WTC11 (cell line): ENCODE data around the gene DGKQ. TPM values are rescaled to one million over a fixed set of nuclear protein-coding genes. Genes with fewer than 3 reads are reported as not detected.
A peak's percentile ranks its signal among the peaks of the same experiment; 100 is the strongest.

Experiments used
- ATAC-seq: fragments of 200-7000 bp; cut with Tn5 transposase; 2 replicates; pipeline ENCODE4 v1.10.0; 2021; ENCODE audit warnings: mild to moderate bottlenecking, moderate library complexity
- CTCF ChIA-PET: fragments of 300-600 bp; sonication (Branson Sonifier 250); formaldehyde crosslinking; loops from one replicate; lab custom pipeline; 2021; ENCODE audit warnings: antibody characterized with exemption; lab: Charles Lee
- POLR2A ChIA-PET: fragments of 350-600 bp; sonication (Branson Sonifier 250); formaldehyde crosslinking; loops from one replicate; lab custom pipeline; 2021; ENCODE audit warnings: antibody characterized with exemption; lab: Charles Lee
- DNase-seq: peaks from one replicate; pipeline ENCODE4 v3.0.0; 2021; ENCODE audit warnings: low spot score
- H3K27ac Mint-ChIP-seq: 2 replicates; pipeline ENCODE4 v1.8.0; 2021; ENCODE audit warnings: mixed read lengths
- H3K27me3 Mint-ChIP-seq: 2 replicates; pipeline ENCODE4 v1.8.0; 2021; ENCODE audit warnings: low read depth, mild to moderate bottlenecking, moderate library complexity, mixed read lengths
- H3K36me3 Mint-ChIP-seq: 2 replicates; pipeline ENCODE4 v1.8.0; 2021; ENCODE audit warnings: mixed read lengths
- H3K4me1 Mint-ChIP-seq: 2 replicates; pipeline ENCODE4 v1.8.0; 2022; ENCODE audit warnings: mixed read lengths
- H3K4me3 Mint-ChIP-seq: 2 replicates; pipeline ENCODE4 v1.8.0; 2021; ENCODE audit warnings: mild to moderate bottlenecking, moderate library complexity, mixed read lengths
- H3K9me3 Mint-ChIP-seq: 2 replicates; pipeline ENCODE4 v1.8.0; 2021; ENCODE audit warnings: mixed read lengths
- ELF4 ChIP-seq: sonication (generic); formaldehyde crosslinking; IDR thresholded peaks from 2 replicates; pipeline ENCODE4 v1.8.1; 2022; ENCODE audit warnings: low read depth, mild to moderate bottlenecking, moderate library complexity, missing genetic modification reagents
- GRHL2 ChIP-seq: fragments of 250-450 bp; sonication (Bioruptor Pico); IDR thresholded peaks from 2 replicates; pipeline ENCODE4 v1.8.0; 2022; ENCODE audit warnings: mild to moderate bottlenecking, moderate library complexity; ENCODE audit not compliant: insufficient replicate concordance, severe bottlenecking
- HMGA2 ChIP-seq: fragments of 250-450 bp; sonication (Bioruptor Pico); IDR thresholded peaks from 2 replicates; pipeline ENCODE4 v1.4.0; 2021; ENCODE audit warnings: mild to moderate bottlenecking, moderate library complexity
- IRF1 ChIP-seq: sonication (generic); formaldehyde crosslinking; IDR thresholded peaks from 2 replicates; pipeline ENCODE4 v1.8.0; 2023; ENCODE audit warnings: missing genetic modification reagents
- IRF2 ChIP-seq: sonication (generic); formaldehyde crosslinking; IDR thresholded peaks from 2 replicates; pipeline ENCODE4 v1.8.0; 2022; ENCODE audit warnings: low read depth, missing genetic modification reagents, borderline replicate concordance
- JUN ChIP-seq: sonication (generic); formaldehyde crosslinking; IDR thresholded peaks from 2 replicates; pipeline ENCODE4 v1.8.0; 2023; ENCODE audit warnings: mild to moderate bottlenecking, missing genetic modification reagents
- MYBL2 ChIP-seq: sonication (generic); formaldehyde crosslinking; IDR thresholded peaks from 2 replicates; pipeline ENCODE4 v1.8.1; 2023; ENCODE audit warnings: mild to moderate bottlenecking, moderate library complexity, missing genetic modification reagents
- TP53 ChIP-seq: sonication (generic); formaldehyde crosslinking; IDR thresholded peaks from 2 replicates; pipeline ENCODE4 v1.8.1; 2023; ENCODE audit warnings: mild to moderate bottlenecking, missing genetic modification reagents
- USF1 ChIP-seq: sonication (generic); formaldehyde crosslinking; IDR thresholded peaks from 2 replicates; pipeline ENCODE4 v1.8.0; 2022; ENCODE audit warnings: mild to moderate bottlenecking, missing genetic modification reagents
- ZBTB21 ChIP-seq: sonication (generic); formaldehyde crosslinking; IDR thresholded peaks from 2 replicates; pipeline ENCODE4 v1.8.1; 2023; ENCODE audit warnings: mild to moderate bottlenecking, missing genetic modification reagents, borderline replicate concordance
- ZMAT4 ChIP-seq: fragments of 250-450 bp; sonication (Bioruptor Pico); IDR thresholded peaks from 2 replicates; pipeline ENCODE4 v1.9.0; 2021; ENCODE audit warnings: mild to moderate bottlenecking
- ZNF138 ChIP-seq: sonication (generic); formaldehyde crosslinking; conservative IDR thresholded peaks from 2 replicates; pipeline ENCODE4 v1.8.1; 2022; ENCODE audit warnings: mild to moderate bottlenecking, moderate library complexity, missing genetic modification reagents
- ZNF263 ChIP-seq: sonication (generic); formaldehyde crosslinking; IDR thresholded peaks from 2 replicates; pipeline ENCODE4 v1.8.1; 2022; ENCODE audit warnings: low read depth, mild to moderate bottlenecking, moderate library complexity, missing genetic modification reagents
- ZNF423 ChIP-seq: fragments of 250-450 bp; sonication (Bioruptor Pico); IDR thresholded peaks from 2 replicates; pipeline ENCODE4 v2.1.2; 2022; ENCODE audit warnings: mild to moderate bottlenecking, moderate library complexity
- ZNF425 ChIP-seq: fragments of 250-450 bp; sonication (Bioruptor Pico); conservative IDR thresholded peaks from 2 replicates; pipeline ENCODE4 v1.9.0; 2021; ENCODE audit warnings: mild to moderate bottlenecking
- total RNA-seq: library from RNA; stranded (reverse); gene quantifications from 3 replicates; pipeline ENCODE4 v1.2.3, GENCODE V29; 2021

The DGKQ gene
- total RNA-seq, 1 experiment from 2014 or later = 19.3 TPM

- no peak for ATAC-seq
- no peak overlapping the region for H3K27ac Mint-ChIP-seq
- peaks cover 13% of the 10 kb centered on the region for H3K27me3 Mint-ChIP-seq
- no peaks in the 10 kb centered on the region for H3K36me3 Mint-ChIP-seq
- ChIA-PET POLR2A (no interaction called here), CTCF (no interaction called here)
- no peak for DNase-seq
- no peak overlapping the region for H3K4me3 Mint-ChIP-seq
- no peaks in the 10 kb centered on the region for H3K4me1 Mint-ChIP-seq
- H3K9me3 Mint-ChIP-seq = no peaks in the 10 kb centered on the region
- TF ChIP-seq MYBL2 (CRISPR knock-in tag) (no peak), GRHL2 (CRISPR knock-in tag) (no peak), ZNF263 (CRISPR knock-in tag) (no peak), ZNF138 (CRISPR knock-in tag) (no peak), ELF4 (CRISPR knock-in tag) (no peak), TP53 (CRISPR knock-in tag) (no peak), ZMAT4 (CRISPR knock-in tag) (no peak), ZBTB21 (CRISPR knock-in tag) (no peak), ZNF423 (no peak)
- TF ChIP-seq, all 79 proteins: peak for 0
Observed at GRCh38 chr4:964346-965025, 8.9 kb downstream of the DGKQ start.

- H3K4me1 Mint-ChIP-seq = no peaks in the 10 kb centered on the region
- H3K27me3 Mint-ChIP-seq = peaks cover 8% of the 10 kb centered on the region
- no peak overlapping the region for H3K27ac Mint-ChIP-seq
- ChIA-PET POLR2A (no interaction called here), CTCF (interaction anchor here (1.0 to 1.9 kb wide), 4 partner anchors 32 to 392 kb away, joined by 3 to 9 read pairs (median 5); partner anchors contain the start of genes GAK and TMEM175)
- H3K4me3 Mint-ChIP-seq = no peak overlapping the region
- DNase-seq (peak; percentile 9), ATAC-seq (no peak)
- H3K36me3 Mint-ChIP-seq = no peaks in the 10 kb centered on the region
- TF ChIP-seq HMGA2 (CRISPR knock-in tag) = no peak
- TF ChIP-seq IRF1 (CRISPR knock-in tag) = no peak
- no peaks in the 10 kb centered on the region for H3K9me3 Mint-ChIP-seq
Observed at GRCh38 chr4:963276-964225, 9.8 kb downstream of the DGKQ start.

GRCh38 chr4:962231-963208, 10.8 kb downstream of the DGKQ start:
- no peak overlapping the region for H3K4me3 Mint-ChIP-seq
- H3K36me3 Mint-ChIP-seq = no peaks in the 10 kb centered on the region
- ChIA-PET POLR2A (no interaction called here), CTCF (interaction anchor here (0.6 to 1.9 kb wide), 6 partner anchors 24 to 394 kb away, joined by 3 to 9 read pairs (median 4); partner anchors contain the start of genes GAK, IDUA and TMEM175)
- no peaks in the 10 kb centered on the region for H3K4me1 Mint-ChIP-seq
- ATAC-seq = peak; percentile 30; the same call in 1 of the 2 replicates
- H3K27me3 Mint-ChIP-seq = peaks cover 2% of the 10 kb centered on the region; the same call in 1 of the 2 replicates
- no peak overlapping the region for H3K27ac Mint-ChIP-seq
- no peaks in the 10 kb centered on the region for H3K9me3 Mint-ChIP-seq
- peak; percentile 47 for DNase-seq
- no peak for TF ChIP-seq JUN
- no peak for TF ChIP-seq ZNF263 (CRISPR knock-in tag)
- TF ChIP-seq ZNF425 (CRISPR knock-in tag) = no peak
- no peak for TF ChIP-seq IRF2
- TF ChIP-seq USF1 (CRISPR knock-in tag) = no peak
- no peak for TF ChIP-seq GRHL2 (CRISPR knock-in tag)
- TF ChIP-seq, all 79 proteins: peak for 0
